ENCODE data around the gene ADAR.

Gene ADAR

GRCh38 chr1:154581766-154582165 is 26.2 kb downstream of the ADAR start:
- DNase-seq: no peak

DNA sequence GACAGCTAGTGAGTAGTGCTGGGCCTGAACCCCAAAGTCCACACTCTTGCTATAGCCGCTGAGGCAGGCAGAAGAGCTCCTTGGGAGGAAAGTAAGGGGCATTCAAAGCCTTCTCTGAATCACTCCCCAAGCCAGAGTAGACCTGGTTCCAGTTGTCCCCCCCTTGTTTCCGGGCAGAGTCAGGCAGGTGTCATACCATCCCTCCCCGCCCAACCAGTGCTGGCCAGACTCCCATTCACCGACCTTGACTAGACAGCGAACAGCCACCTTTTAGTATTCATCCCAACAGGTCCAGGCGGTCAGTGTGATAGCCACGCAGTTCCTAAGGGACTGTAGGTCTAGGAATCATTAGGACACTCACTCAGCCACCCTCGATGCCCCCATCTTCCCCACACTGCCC is 28.6 kb downstream of the ADAR start:
- no peak for DNase-seq

DNA sequence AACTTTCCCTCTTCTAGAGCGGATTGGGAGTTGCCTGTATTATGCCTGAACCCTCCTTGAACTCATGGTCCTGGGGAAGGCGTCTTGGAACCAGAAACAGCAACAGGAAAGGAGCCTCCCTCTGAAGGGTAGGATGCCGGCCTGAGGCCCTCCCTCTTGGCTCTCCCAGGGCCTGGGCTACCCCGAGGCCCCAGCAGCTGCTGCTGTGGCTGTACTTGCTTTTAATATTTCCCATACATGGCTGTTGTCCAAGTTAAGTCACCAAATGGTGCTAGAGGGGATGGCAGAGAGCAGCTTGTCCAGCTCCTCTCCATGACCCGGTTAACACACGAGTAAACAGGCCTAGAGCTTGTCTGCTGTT is 29.9 kb downstream of the ADAR start:
- no peak for DNase-seq

DNA sequence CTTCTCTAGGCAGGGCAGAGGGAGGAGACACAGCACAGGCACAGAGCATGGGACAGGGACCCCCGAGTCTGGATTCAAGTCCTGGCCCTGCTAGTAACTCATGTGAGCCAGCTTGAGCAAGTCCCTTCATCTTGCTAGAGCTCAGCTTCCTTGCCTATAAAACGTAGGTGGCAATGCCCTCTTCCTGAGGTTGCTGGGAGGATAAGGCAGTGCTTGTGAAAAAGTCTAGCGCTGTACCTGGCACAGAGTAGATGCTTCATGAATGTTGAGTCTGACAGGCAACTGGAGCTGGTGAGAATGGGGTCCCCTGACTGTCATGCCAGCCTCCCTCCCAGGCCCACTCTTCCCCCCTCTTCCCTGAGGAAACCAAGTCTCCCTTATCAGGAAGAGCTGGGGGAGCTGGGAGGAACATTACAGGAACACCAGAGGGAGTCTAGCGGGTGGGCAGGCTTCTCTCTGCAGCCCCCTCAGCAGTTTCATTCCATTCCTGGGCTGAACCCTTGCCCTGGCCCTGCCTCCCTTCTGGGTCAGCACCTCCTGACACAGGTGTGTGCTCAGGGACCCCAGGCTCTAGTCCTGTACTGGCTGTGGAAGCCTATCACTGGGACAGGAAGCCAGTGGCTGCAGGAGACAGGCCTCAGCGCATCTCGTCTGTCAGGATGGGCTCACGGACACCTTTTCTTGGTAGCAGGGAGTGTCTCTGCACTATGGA is 30.5 kb downstream of the ADAR start:
- DNase-seq: no peak

GRCh38 chr1:154575951-154576566 is 31.9 kb downstream of the ADAR start:
- DNase-seq: no peak

GRCh38 chr1:154575147-154575927 is 32.6 kb downstream of the ADAR start:
- DNase-seq: no peak

GRCh38 chr1:154574716-154575115 is 33.3 kb downstream of the ADAR start:
- DNase-seq: peak; percentile 33

GRCh38 chr1:154573168-154573510 is 34.8 kb downstream of the ADAR start:
- DNase-seq: no peak

DNA sequence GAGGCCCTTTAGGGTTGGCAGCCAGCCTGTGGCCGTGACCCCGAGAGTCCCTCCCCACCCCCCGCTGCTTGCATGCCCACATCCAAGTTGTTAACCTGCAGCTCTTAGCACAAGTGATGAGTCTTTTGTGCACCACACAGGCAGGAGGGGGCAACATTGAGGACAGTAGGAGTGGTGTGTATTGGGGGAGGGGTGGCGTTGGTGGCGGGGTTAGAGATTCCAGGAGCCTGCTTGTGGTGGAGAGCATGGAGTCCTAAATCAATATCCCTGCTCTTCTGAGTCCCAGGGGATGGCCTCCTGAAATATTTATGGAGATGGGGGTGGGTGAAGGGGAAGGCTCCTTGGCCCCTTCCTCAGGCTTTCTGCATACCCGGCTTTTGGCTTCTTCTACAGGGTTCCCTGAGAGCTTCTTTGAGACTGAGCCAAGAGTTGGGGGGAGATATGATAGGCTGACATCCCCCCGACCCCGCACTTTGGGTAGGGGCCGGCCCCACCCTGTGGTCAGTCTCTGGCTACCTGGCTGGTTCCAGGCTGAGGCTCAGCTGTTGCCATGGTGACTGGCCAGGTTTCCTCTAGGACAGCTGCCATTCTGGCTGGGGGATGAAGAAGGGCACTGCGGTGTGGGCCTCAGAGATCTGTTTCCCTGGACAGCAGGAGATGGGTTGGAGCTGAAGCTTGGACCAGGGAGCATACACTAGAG is 35.4 kb downstream of the ADAR start:
- DNase-seq: no peak

DNA sequence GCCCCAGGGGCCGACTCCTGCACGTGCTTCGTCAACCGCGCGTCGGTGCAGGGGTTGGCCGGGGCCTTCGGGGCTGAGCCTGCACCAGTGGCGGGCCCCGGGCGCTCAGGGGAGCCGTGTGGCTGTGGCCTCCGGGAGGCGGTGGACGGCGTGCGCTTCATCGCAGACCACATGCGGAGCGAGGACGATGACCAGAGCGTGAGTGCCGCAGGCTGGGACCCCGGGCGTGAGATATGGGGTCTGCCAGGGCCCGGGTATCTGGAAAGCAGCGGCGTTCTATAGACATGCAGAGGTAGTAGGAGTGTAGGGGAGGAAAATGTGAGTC is 36.1 kb downstream of the ADAR start:
- no peak for DNase-seq

DNA sequence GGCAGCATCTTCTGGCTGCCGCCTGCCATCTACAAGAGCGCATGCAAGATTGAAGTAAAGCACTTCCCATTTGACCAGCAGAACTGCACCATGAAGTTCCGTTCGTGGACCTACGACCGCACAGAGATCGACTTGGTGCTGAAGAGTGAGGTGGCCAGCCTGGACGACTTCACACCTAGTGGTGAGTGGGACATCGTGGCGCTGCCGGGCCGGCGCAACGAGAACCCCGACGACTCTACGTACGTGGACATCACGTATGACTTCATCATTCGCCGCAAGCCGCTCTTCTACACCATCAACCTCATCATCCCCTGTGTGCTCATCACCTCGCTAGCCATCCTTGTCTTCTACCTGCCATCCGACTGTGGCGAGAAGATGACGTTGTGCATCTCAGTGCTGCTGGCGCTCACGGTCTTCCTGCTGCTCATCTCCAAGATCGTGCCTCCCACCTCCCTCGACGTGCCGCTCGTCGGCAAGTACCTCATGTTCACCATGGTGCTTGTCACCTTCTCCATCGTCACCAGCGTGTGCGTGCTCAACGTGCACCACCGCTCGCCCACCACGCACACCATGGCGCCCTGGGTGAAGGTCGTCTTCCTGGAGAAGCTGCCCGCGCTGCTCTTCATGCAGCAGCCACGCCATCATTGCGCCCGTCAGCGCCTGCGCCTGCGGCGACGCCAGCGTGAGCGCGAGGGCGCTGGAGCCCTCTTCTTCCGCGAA is 36.6 kb downstream of the ADAR start:
- DNase-seq: no peak

DNA sequence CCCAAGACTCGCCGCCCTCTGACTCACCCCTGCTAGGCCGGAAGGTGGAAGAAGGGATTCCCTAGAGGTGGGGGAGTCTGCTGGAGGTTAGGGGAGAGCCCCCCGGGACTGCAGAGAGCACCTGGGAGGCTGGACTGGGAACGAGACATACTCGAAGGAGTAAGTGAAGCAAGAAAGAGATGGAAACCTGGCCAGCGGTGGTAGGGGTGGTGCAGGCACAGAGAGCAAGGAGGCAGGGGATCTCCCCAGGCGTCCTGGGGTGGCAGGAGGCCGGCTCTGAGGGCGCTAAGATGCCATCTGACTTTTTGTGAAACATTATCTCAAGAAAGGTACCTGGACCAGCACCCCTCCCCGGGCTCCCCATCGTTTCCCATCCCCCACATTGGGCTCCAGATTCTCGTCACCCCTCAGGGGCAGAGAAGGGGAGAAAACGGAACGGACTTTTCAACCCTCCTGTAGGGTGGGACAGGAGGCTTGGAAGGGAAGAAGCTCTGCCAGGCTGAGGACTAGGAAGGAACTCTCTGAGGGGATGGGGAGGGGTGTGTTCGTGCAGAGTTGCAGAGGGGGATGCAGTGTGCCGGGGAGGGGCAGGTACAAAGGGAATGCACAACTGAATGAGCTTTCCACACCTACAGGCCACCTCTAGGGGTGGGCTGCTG is 39.7 kb downstream of the ADAR start:
- DNase-seq: no peak

DNA sequence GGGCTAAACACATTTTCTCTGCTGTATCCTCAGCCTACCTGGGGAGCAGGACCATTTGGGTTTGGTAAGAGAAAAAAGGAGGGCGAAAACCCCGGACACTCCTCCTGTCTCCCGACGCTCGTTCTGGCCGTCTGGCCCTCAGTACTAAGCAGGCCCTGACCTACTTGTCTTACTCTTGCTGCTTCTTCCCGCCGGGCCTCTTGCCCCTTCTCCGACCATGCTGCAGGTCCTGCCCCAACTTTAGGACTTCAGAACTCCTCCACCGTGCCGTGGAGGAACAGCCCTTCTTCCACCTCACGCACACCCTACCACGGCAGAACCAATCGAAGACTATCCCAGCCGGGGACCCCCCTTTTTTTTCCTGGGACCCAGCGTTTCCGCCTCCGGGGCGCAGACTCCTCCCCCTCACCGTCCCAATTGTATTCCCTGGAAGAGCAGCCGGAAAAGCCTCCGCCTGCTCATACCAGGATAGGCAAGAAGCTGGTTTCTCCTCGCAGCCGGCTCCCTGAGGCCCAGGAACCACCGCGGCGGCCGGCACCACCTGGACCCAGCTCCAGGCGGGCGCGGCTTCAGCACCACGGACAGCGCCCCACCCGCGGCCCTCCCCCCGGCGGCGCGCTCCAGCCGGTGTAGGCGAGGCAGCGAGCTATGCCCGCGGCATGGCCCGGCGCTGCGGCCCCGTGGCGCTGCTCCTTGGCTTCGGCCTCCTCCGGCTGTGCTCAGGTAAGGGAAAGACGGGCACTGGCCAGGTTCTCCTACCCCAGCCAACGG is 40.4 kb downstream of the ADAR start, which contains the start of gene CHRNB2:
Gene CHRNB2, plus strand, starts transcription at position 393 of the 771 bp plus-strand sequence. Its CDS starts 267 bp downstream, at position 660.
- peak; percentile 47 for DNase-seq

- DNase-seq: no peak
Observed at GRCh38 chr1:154565876-154566275, 42.1 kb downstream of the ADAR start.

- peak; percentile 86 for DNase-seq
Observed at GRCh38 chr1:154559466-154560044, 48.4 kb downstream of the ADAR start.

- DNase-seq: peak; percentile 99
Observed at GRCh38 chr1:154558720-154559465, 49.1 kb downstream of the ADAR start.

- no peak for DNase-seq
Observed at GRCh38 chr1:154557939-154558719, 49.9 kb downstream of the ADAR start, which contains the start of gene UBE2Q1. Gene UBE2Q1 (minus strand): TSS chr1:154558662. CDS start chr1:154558553, 109 bp downstream.

GRCh38 chr1:154557248-154557938 is 50.6 kb downstream of the ADAR start:
- no peak for DNase-seq

All from fibroblast of skin of abdomen (primary cell).